ENCODE results near the gene HS3ST5. TPM values are rescaled to one million over a fixed set of nuclear protein-coding genes. Genes with fewer than 3 reads are reported as not detected.
"Not testable (repeated sequence)": the region's sequence is repeated elsewhere in the genome, so short reads cannot be mapped to it uniquely, and the experiment has no call there.

The HS3ST5 gene
- total RNA-seq, 1 donor from 2014 or later = not detected

GRCh38 chr6:114342086-114342825 lies 567 bp downstream of the HS3ST5 start:
- ATAC-seq (ENCODE audit: poor library complexity) = peak; percentile 15
- intact Hi-C loops (cut with DNase I) = no loop called here
- peak; percentile 34 for DNase-seq

GRCh38 chr6:114339706-114340105 lies 3.1 kb downstream of the HS3ST5 start:
- DNase-seq = no peak
- intact Hi-C loops (cut with DNase I) = no loop called here

GRCh38 chr6:114334237-114334636 lies 8.6 kb downstream of the HS3ST5 start:
- DNase-seq = no peak
- no peak for ATAC-seq (ENCODE audit: poor library complexity)
- intact Hi-C loops (cut with DNase I) = no loop called here

More at GRCh38 chr6:114339706-114340105, 3.1 kb downstream of the HS3ST5 start:
- no peak for ATAC-seq (ENCODE audit: poor library complexity)

GRCh38 chr6:114327074-114327473 lies 15.7 kb downstream of the HS3ST5 start:
- intact Hi-C loops (cut with DNase I) = no loop called here
- DNase-seq = no peak
- ATAC-seq (ENCODE audit: poor library complexity) = no peak

- intact Hi-C loops (cut with DNase I) = no loop called here
- ATAC-seq (ENCODE audit: poor library complexity) (no peak), DNase-seq (no peak)
Observed at GRCh38 chr6:114323784-114324183, 19.0 kb downstream of the HS3ST5 start.

- no peak for DNase-seq
- ATAC-seq (ENCODE audit: poor library complexity) = no peak
- intact Hi-C loops (cut with DNase I) = no loop called here
Observed at GRCh38 chr6:114319749-114320148, 23.1 kb downstream of the HS3ST5 start.

GRCh38 chr6:114315831-114316595 lies 26.8 kb downstream of the HS3ST5 start:
- DNase-seq (no peak), ATAC-seq (ENCODE audit: poor library complexity) (no peak)
- intact Hi-C loops (cut with DNase I) = no loop called here

- DNase-seq; intact Hi-C loops (cut with DNase I); ATAC-seq (ENCODE audit: poor library complexity): not testable (repeated sequence)
Observed at GRCh38 chr6:114313816-114314215, 29.0 kb downstream of the HS3ST5 start.

- DNase-seq (no peak), ATAC-seq (ENCODE audit: poor library complexity) (no peak)
- intact Hi-C loops (cut with DNase I) = no loop called here
Observed at GRCh38 chr6:114312931-114313330, 29.9 kb downstream of the HS3ST5 start.

GRCh38 chr6:114310053-114310452 lies 32.8 kb downstream of the HS3ST5 start:
- intact Hi-C loops (cut with DNase I) = no loop called here
- DNase-seq (no peak), ATAC-seq (ENCODE audit: poor library complexity) (no peak)

GRCh38 chr6:114304304-114304887 lies 38.4 kb downstream of the HS3ST5 start:
- ATAC-seq (ENCODE audit: poor library complexity) (no peak), DNase-seq (no peak)
- intact Hi-C loops (cut with DNase I) = no loop called here

GRCh38 chr6:114301596-114302219 lies 41.1 kb downstream of the HS3ST5 start:
- no peak for ATAC-seq (ENCODE audit: poor library complexity)
- no peak for DNase-seq
- intact Hi-C loops (cut with DNase I) = no loop called here

GRCh38 chr6:114297135-114297534 lies 45.7 kb downstream of the HS3ST5 start:
- ATAC-seq (ENCODE audit: poor library complexity) = no peak
- no peak for DNase-seq
- intact Hi-C loops (cut with DNase I) = no loop called here

GRCh38 chr6:114292431-114292830 lies 50.4 kb downstream of the HS3ST5 start:
- ATAC-seq (ENCODE audit: poor library complexity) (no peak), DNase-seq (no peak)
- intact Hi-C loops (cut with DNase I) = no loop called here

GRCh38 chr6:114291428-114291827 lies 51.4 kb downstream of the HS3ST5 start:
- intact Hi-C loops (cut with DNase I) = no loop called here
- ATAC-seq (ENCODE audit: poor library complexity) = no peak

GRCh38 chr6:114290864-114291263 lies 52.0 kb downstream of the HS3ST5 start:
- intact Hi-C loops (cut with DNase I) = no loop called here
- no peak for DNase-seq
- ATAC-seq (ENCODE audit: poor library complexity) = no peak

More at GRCh38 chr6:114291428-114291827, 51.4 kb downstream of the HS3ST5 start:
- DNase-seq = no peak

GRCh38 chr6:114288701-114289495 lies 53.9 kb downstream of the HS3ST5 start:
- ATAC-seq (ENCODE audit: poor library complexity) = no peak
- intact Hi-C loops (cut with DNase I) = no loop called here
- DNase-seq = no peak

GRCh38 chr6:114287461-114287860 lies 55.4 kb downstream of the HS3ST5 start:
- ATAC-seq (ENCODE audit: poor library complexity) = no peak
- intact Hi-C loops (cut with DNase I) = no loop called here
- no peak for DNase-seq

GRCh38 chr6:114286211-114286610 lies 56.6 kb downstream of the HS3ST5 start:
- intact Hi-C loops (cut with DNase I) = no loop called here
- no peak for DNase-seq
- no peak for ATAC-seq (ENCODE audit: poor library complexity)

All from Right ventricle myocardium superior (tissue), 1 donor.